ENCODE data around the gene RXRB.

- TF ChIP-seq CTCF (IDR thresholded peaks at IDR 0.05; ENCODE audit: low read length) (peak; percentile 60), EZH2 (optimal IDR thresholded peaks at IDR 0.05; ENCODE audit: low read depth, low read length) (no peak)
These were observed 27.6 kb downstream of the RXRB start for GRCh38 chr6:33172688-33173534.
